Activated CD4-positive, alpha-beta T cell treated with anti-CD3 and anti-CD28 coated beads for 1 hour (primary cell): ENCODE data around the gene CLN6.
"Not testable (repeated sequence)": the region's sequence is repeated elsewhere in the genome, so short reads cannot be mapped to it uniquely, and the experiment has no call there.

Source experiments
- DNase-seq: peaks from one replicate; pipeline ENCODE4 v3.0.0-alpha.2; 2020

Gene CLN6

GRCh38 chr15:68252925-68253534 lies 23.5 kb upstream of the CLN6 start:
- no peak for DNase-seq

- no peak for DNase-seq
Observed at GRCh38 chr15:68249058-68249713, 19.7 kb upstream of the CLN6 start.

DNA sequence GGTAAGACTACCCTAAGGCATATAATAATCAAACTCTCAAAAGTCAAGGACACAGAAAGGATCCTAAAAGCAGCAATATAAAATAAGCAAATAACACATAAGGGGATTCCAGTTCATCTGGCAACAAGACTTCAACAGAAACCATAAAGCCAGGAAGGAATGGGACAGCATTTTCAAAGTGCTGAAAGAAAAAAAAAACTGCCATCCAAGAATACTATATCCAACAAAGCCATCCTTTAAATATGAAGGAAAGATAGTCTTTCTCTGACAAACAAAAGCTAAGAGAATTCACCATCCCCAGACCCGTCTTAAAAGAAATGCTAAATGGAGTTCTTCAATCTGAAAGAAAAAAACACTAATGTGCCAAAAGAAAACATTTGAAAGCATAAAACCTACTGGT lies 14.7 kb upstream of the CLN6 start:
- DNase-seq = no peak

- no peak for DNase-seq
Observed at GRCh38 chr15:68241088-68241935, 11.8 kb upstream of the CLN6 start.

DNA sequence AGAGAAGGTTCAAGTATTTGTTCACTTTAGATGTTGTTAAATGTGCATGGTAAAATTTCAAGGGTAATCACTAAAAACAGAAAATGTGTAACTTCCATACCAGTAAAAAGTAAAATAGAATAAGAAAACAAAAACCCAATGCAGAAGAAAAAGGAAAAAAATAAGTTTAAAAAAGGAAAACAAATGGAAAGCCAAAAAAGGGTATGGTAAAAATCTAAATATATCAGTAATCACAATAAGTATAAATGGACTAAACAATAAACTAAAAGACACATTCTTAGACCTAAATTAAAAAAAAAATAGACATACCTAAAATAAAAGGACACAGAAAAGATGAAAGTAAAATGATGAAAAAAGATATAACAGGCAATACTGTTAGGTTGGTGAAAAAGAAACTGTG lies 9.5 kb upstream of the CLN6 start:
- no peak for DNase-seq

GRCh38 chr15:68235022-68235421 lies 5.5 kb upstream of the CLN6 start:
- DNase-seq = no peak

GRCh38 chr15:68234520-68234919 lies 5.0 kb upstream of the CLN6 start:
- not testable (repeated sequence) for DNase-seq

DNA sequence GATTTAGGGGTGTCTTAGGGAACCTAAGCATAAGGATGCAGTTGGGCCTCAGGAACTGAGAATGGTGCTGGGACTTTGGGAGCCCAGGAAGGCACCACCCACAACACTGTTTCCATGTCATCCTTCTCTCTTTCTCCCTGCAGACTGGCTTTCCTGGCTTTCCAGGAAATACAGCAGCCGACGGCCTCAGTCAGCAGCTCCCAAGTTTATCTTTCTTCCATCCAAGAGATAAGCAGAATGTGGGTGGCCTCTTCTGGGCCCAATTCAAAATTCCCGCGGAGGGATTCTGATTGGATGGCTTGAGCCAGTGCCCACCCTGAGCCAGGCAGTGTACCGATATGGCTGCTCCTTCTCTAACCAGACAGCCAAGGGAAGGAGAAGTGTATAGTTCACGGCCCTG lies 4.5 kb upstream of the CLN6 start:
- no peak for DNase-seq

DNA sequence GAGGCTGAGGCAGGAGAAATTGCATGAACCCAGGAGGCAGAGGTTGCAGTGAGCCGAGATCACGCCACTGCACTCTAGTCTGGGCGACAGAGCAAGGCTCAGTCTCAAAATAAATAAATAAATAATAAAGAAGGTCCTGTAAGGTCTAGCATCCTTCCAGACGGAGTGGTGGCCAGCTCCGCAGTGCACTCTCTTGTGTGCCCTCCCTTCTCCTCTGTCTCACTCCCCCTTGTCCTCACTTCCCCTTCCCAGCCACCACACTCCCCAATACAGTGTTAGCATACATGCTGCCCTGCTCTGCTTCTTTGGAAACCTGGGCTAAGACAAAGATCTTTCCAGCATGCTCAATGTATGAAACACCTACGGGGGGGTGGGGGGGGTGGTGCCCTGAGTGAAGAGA lies 3.4 kb upstream of the CLN6 start:
- no peak for DNase-seq

GRCh38 chr15:68232449-68232848 lies 2.9 kb upstream of the CLN6 start:
- DNase-seq = no peak

DNA sequence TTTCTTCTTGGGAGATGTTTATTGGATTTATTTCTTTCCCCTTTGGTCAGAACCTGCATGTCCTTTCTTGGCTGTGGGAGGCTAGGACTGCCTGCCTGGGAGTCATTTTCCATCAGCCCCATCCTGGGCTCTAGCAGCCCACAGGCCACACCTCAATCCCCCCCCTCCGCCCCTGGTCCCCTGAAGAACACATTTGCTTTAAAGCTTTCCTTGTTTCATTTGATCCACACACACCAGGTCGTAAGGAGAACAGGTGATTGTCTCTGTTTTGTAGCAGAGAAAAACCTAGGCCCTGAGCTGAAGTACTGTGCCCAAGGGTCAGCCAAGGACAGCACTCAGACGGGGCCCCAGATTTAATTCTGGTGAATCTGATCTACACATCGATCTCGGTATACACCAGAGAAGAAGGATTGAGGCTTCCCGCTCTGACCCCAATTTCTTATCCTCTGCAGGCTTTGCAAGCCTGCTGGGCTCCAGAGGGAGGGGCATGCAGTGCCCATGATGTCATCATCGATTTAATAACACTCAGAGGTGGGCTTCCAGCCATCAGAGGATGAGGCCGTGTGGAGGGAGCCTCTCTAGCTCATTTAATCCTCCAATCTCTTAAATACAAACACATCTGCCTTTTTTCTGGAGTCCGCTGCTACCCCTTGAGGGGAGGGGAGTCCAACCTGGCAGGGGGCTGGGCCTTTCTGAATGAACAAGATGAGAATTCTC lies 1.7 kb upstream of the CLN6 start:
- DNase-seq = no peak

- DNase-seq = no peak
Observed at GRCh38 chr15:68230157-68231100, 901 bp upstream of the CLN6 start.

GRCh38 chr15:68228971-68229385 lies 550 bp downstream of the CLN6 start:
- no peak for DNase-seq

DNA sequence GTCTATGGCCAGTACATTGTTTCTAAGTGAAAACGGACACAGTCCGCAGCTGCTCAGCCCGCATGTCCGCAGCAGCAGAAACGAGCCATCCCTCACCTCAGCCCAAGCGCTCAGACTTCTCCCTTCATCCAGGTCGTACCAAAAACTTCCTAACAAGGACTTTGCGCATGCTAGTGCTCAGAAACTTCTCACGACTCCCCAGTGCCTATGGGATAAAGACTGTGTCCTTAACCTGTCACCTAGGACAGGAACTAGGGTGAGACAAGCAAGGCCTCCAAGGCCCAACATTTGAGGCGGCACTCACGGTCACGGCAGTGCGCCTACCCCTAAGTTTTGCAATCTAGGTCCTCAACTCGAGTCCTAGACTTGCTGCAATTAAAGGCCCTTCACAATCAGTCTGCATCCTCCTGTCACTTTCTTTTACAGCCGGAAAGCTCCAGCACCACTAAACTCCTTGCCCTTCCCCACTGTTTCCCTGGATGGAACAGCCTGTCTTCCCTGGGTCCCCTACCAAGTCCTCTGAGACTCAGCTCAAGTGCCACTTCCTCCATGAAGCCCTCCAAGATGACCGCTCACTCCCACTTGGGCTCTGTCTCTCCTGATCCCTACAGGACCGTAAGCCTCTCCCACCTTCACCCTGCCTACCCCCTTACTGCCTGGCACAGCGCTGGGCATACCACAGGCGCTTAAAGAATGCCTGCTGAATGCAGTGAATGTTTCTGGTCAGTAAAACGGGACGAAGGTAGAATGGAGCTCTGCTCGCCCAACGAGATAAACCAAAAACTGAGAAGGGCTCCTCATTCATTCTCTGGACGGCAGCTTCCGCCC lies 1.2 kb downstream of the CLN6 start:
- DNase-seq = no peak

DNA sequence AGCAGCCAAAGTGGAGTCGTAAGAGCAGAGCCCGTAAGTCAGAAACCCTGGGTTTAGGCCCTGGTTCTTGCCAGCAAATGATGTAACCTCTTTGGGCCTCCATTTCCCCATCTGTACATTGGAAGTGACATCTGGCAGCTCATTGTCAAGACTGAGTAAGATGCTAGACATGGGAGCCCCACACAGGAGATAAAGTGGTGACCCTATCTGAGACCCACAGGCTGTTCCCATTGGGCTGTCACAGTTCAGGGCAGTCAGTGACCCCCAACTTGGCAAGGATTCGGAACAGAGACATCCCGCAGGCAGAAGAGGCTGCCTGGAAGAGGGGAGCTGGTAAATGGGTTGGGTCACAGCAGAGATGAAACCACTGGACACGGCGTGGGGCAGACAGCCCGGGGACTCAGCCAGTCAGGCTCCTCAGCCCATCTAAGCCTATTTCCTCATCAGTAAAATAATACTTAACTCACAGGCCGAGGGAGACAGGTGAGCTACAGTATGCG lies 1.8 kb downstream of the CLN6 start:
- DNase-seq = no peak

GRCh38 chr15:68225442-68225841 lies 4.1 kb downstream of the CLN6 start:
- not testable (repeated sequence) for DNase-seq

DNA sequence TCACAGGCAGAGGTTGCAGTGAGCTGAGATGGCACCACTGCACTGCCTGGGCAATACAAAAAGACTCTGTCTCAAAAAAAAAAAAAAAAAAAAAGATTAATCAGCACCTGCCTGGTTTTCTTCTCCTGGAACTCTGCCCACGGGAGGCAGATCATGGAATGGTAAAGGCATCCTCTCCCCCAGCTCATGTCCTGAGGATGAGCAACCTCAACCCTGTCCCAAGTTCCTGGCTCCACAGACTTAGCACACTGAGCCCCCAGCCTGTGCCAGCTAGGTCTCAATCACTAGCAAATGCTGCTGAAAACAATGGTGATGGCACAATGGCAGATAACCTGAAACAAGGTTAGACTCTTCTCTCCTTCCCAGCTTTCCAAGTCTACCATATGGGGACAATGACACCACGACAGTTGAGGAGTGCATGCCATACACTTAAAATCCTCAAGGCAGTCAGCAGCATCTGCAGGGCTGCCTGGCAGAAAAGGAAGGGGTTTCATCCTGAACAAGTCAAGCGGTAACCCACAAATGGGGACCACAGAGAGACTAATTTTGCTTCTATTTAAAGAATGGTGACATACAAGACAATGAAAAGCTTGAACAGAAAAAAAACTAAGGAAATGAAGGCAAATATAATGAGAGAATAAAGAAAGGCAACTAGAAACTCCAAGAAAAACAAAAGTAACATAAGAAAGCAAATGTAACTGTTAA lies 4.8 kb downstream of the CLN6 start:
- DNase-seq = no peak

DNA sequence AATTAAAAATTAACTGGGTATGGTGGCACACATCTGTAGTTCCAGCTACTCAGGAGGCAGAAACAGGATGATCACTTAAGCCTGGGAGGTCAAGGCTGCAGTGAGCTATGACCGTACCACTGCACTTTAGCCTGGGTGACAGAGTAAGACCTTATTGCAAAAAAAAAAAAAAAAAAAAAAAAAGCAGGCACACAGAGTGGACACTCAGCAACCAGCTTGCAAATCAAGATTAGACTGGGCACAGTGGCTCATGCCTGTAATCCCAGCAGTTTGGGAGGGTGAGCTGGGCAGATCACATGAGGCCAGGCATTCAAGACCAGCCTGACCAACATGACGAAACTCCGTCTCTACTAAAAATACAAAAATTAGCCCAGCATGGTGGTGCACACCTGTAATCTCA lies 5.4 kb downstream of the CLN6 start:
- DNase-seq = no peak

DNA sequence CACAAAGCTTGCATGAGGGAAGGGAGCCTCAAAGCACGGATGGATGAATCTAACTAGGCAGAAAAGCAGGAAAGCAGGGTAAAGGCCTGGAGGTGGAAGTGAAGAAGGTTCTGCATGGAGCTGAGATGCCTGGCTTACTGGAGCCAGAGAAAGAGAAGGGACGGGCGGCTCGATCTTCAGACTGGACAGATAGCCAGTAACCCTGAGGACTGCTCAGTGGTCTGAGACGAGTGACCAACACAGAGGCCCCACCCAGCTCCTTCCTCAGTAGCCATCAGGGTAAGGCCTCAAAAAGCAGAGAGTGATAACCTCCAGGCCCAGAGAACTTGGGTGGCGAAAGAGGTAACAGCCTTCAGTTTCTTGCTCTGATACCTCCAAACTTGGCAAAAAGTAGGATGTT lies 6.4 kb downstream of the CLN6 start:
- DNase-seq = no peak

DNA sequence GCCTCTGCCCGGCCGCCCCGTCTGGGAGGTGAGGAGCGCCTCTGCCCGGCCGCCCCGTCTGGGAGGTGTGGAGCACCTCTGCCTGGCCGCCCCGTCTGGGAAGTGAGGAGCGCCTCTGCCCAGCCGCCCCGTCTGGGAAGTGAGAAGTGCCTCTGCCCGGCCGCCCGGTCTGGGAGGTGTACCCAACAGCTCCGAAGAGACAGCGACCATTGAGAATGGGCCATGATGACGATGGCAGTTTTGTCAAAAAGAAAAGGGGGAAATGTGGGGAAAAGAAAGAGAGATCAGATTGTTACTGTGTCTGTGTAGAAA lies 7.1 kb downstream of the CLN6 start:
- not testable (repeated sequence) for DNase-seq
